Measurements from ENCODE around the gene ZBED3. TPM values are rescaled to one million over a fixed set of nuclear protein-coding genes. Genes with fewer than 3 reads are reported as not detected.

Gene ZBED3
- 0.56 and 5.0 TPM in 2 replicates for polyA plus RNA-seq
- polyA minus RNA-seq: 4.6 and 7.8 TPM in 2 replicates

GRCh38 chr5:77086689-77087483 is at the start of gene ZBED3:
ZBED3 (minus strand) TSS chr5:77087285; CDS start chr5:77077878, 9,407 bp downstream.
- Histone ChIP-seq H3K9me2 (ENCODE audit: insufficient read depth, low read length) (no peaks in the 10 kb centered on the region), H3K79me2 (replicated peaks; ENCODE audit: insufficient read depth, low read length) (peaks cover 12% of the 10 kb centered on the region), H3K27me3 (ENCODE audit: insufficient read depth, low read depth, low read length) (no peaks in the 10 kb centered on the region), H3K9me3 (ENCODE audit: low read length) (peaks cover 6% of the 10 kb centered on the region), H4K20me1 (ENCODE audit: insufficient read depth) (no peaks in the 10 kb centered on the region), H3K4me2 (ENCODE audit: low read length) (peak within 1 kb of the TSS; percentile 86), H2AFZ (ENCODE audit: low read depth, low read length) (peak within 1 kb of the TSS; percentile 35), H3K36me3 (ENCODE audit: insufficient read depth, low read length) (peaks cover 6% of the 10 kb centered on the region), H3F3A (ENCODE audit: insufficient read depth, low read length, poor library complexity, severe bottlenecking) (no peaks in the 10 kb centered on the region), H3K9ac (ENCODE audit: low read length) (peak within 1 kb of the TSS; percentile 89), H3K27ac (ENCODE audit: low read length) (peak within 1 kb of the TSS; percentile 88), H3K4me3 (ENCODE audit: low read length) (peak within 1 kb of the TSS; percentile 88)
- TF ChIP-seq SMC3 (conservative IDR thresholded peaks at IDR 0.05; ENCODE audit: poor library complexity): no peak
- no peak for TF ChIP-seq EZH2 (IDR thresholded peaks at IDR 0.05; ENCODE audit: borderline replicate concordance, insufficient read depth, low read length, poor library complexity, severe bottlenecking)
- peak; percentile 70 for TF ChIP-seq TAF1 (IDR thresholded peaks at IDR 0.05; ENCODE audit: low read depth)
- no peak for TF ChIP-seq RAD21 (conservative IDR thresholded peaks at IDR 0.05)
- peak; percentile 55 for TF ChIP-seq CTCF (IDR thresholded peaks at IDR 0.05; ENCODE audit: poor library complexity, severe bottlenecking)
- peak; percentile 64 for TF ChIP-seq MXI1 (conservative IDR thresholded peaks at IDR 0.05; ENCODE audit: poor library complexity, severe bottlenecking)
- peak; percentile 59 for TF ChIP-seq REST (IDR thresholded peaks at IDR 0.05; ENCODE audit: borderline replicate concordance)
- peak; percentile 30 for TF ChIP-seq EP300 (conservative IDR thresholded peaks at IDR 0.05; ENCODE audit: poor library complexity, severe bottlenecking)
- TF ChIP-seq POLR2AphosphoS5 (IDR thresholded peaks at IDR 0.05): peak; percentile 71

- H3F3A ChIP-seq (ENCODE audit: insufficient read depth, low read length, poor library complexity, severe bottlenecking): no peaks in the 10 kb centered on the region
- no peak overlapping the region for H2AFZ ChIP-seq (ENCODE audit: low read depth, low read length)
- H3K27ac ChIP-seq (ENCODE audit: low read length): no peak overlapping the region
Measured at GRCh38 chr5:77133061-77133758, 46.1 kb upstream of the ZBED3 start.

More at GRCh38 chr5:77133061-77133758, 46.1 kb upstream of the ZBED3 start:
- no peaks in the 10 kb centered on the region for H3K79me2 ChIP-seq (replicated peaks; ENCODE audit: insufficient read depth, low read length)
- H3K9me2 ChIP-seq (ENCODE audit: insufficient read depth, low read length): no peaks in the 10 kb centered on the region
- H3K27me3 ChIP-seq (ENCODE audit: insufficient read depth, low read depth, low read length): no peaks in the 10 kb centered on the region
- H3K4me2 ChIP-seq (ENCODE audit: low read length): no peak overlapping the region
- no peaks in the 10 kb centered on the region for H3K36me3 ChIP-seq (ENCODE audit: insufficient read depth, low read length)
- no peak overlapping the region for H3K9ac ChIP-seq (ENCODE audit: low read length)
- H3K4me3 ChIP-seq (ENCODE audit: low read length): no peak overlapping the region
- TF ChIP-seq RAD21 (conservative IDR thresholded peaks at IDR 0.05): no peak
- TF ChIP-seq EZH2 (IDR thresholded peaks at IDR 0.05; ENCODE audit: borderline replicate concordance, insufficient read depth, low read length, poor library complexity, severe bottlenecking): no peak
- TF ChIP-seq POLR2AphosphoS5 (IDR thresholded peaks at IDR 0.05): no peak
- TF ChIP-seq TAF1 (IDR thresholded peaks at IDR 0.05; ENCODE audit: low read depth): no peak
- no peak for TF ChIP-seq SMC3 (conservative IDR thresholded peaks at IDR 0.05; ENCODE audit: poor library complexity)
- no peak for TF ChIP-seq MXI1 (conservative IDR thresholded peaks at IDR 0.05; ENCODE audit: poor library complexity, severe bottlenecking)
- no peak for TF ChIP-seq EP300 (conservative IDR thresholded peaks at IDR 0.05; ENCODE audit: poor library complexity, severe bottlenecking)
- no peak for TF ChIP-seq REST (IDR thresholded peaks at IDR 0.05; ENCODE audit: borderline replicate concordance)
- no peak for TF ChIP-seq CTCF (IDR thresholded peaks at IDR 0.05; ENCODE audit: poor library complexity, severe bottlenecking)
- no peaks in the 10 kb centered on the region for H3K9me3 ChIP-seq (ENCODE audit: low read length)
- no peaks in the 10 kb centered on the region for H4K20me1 ChIP-seq (ENCODE audit: insufficient read depth)
